Measurements from ENCODE around the gene TFCP2L1.

TFCP2L1 gene

DNA sequence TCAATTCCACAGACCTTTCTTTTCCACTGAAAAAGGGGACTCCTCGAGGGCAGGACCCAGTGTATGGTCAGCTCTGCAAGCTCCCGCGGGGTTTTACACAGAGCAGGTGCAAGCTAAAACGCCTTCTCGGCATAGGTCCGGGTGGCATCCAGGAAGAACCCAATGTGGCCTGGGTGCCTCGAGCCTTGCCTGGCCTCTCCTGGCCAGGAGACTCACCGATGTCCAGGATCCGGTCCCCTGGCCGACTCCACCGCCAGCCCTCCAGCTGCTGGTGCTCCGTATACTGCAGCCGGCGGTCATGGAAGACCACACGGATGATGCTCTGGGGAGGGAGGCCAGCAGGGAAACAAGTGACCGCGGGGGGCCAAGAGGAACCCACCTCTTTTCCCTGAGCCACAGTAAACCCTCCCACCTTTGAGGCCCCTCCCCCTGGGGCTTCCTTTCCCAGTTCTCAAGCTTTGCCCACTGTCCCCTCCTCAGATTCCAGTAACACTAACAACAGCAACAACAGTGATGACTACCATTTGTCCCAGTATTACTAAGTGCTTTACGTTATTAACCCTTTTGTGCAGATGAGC is 36.1 kb downstream of the TFCP2L1 start:
- no peaks in the 10 kb centered on the region for H3K36me3 ChIP-seq (ENCODE audit: control insufficient read depth, insufficient read depth, low read length, severe bottlenecking)
- no peaks in the 10 kb centered on the region for H3K9me3 ChIP-seq (ENCODE audit: control insufficient read depth, low read length)
- DNase-seq (ENCODE audit: low read depth) = no peak
- no peaks in the 10 kb centered on the region for H3K4me1 ChIP-seq (ENCODE audit: control insufficient read depth, insufficient read depth, low read length)
- peaks cover 24% of the 10 kb centered on the region for H3K27me3 ChIP-seq (replicated peaks; ENCODE audit: control insufficient read depth, insufficient read depth, low read length)
- no peak overlapping the region for H3K4me3 ChIP-seq (ENCODE audit: low read length)
- no peak overlapping the region for H3K9ac ChIP-seq (ENCODE audit: low read length)

DNA sequence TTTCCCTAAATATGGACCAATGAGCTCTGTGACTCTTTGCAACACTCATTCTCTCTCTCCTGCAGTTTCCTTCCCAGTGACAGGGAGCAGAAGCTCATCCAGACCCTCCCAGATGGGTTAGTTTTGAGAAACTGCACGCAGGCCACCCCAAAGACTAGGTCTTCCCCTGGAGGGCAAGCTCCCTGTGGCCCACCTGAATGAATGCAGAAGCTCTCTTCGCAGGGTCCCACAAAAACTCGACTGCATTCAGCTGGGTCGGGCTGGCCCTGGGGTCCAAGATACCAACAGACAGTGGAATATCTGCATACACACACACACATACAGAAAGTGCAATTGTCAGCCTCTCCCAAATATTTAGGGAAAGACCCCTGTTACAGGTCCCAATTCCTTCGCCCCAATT is 37.0 kb downstream of the TFCP2L1 start:
- no peaks in the 10 kb centered on the region for H3K36me3 ChIP-seq (ENCODE audit: control insufficient read depth, insufficient read depth, low read length, severe bottlenecking)
- no peaks in the 10 kb centered on the region for H3K4me1 ChIP-seq (ENCODE audit: control insufficient read depth, insufficient read depth, low read length)
- no peak overlapping the region for H3K4me3 ChIP-seq (ENCODE audit: low read length)
- H3K9ac ChIP-seq (ENCODE audit: low read length) = no peak overlapping the region
- H3K27me3 ChIP-seq (replicated peaks; ENCODE audit: control insufficient read depth, insufficient read depth, low read length) = peaks cover 21% of the 10 kb centered on the region
- no peaks in the 10 kb centered on the region for H3K9me3 ChIP-seq (ENCODE audit: control insufficient read depth, low read length)
- no peak for DNase-seq (ENCODE audit: low read depth)

DNA sequence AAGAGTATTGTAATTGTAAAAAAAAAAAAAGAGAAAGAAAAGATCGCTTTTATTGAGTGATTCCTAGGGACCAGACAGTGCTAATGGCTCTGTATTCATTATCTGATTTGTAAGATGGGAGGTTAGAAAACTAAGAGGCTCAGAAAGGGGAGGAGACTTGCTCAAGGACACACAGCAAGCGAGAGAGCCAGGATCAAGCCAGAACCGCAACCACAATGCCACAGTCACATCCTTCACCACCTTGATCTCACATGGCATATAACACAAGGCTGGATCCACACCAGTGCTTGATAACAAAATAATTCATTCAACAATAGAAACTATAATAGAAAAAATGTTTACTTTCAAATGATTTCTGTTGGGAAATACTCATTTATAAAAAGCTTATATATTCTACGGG is 37.5 kb downstream of the TFCP2L1 start:
- H3K9me3 ChIP-seq (ENCODE audit: control insufficient read depth, low read length) = no peaks in the 10 kb centered on the region
- H3K4me1 ChIP-seq (ENCODE audit: control insufficient read depth, insufficient read depth, low read length) = no peaks in the 10 kb centered on the region
- no peak overlapping the region for H3K4me3 ChIP-seq (ENCODE audit: low read length)
- peaks cover 23% of the 10 kb centered on the region for H3K27me3 ChIP-seq (replicated peaks; ENCODE audit: control insufficient read depth, insufficient read depth, low read length)
- H3K9ac ChIP-seq (ENCODE audit: low read length) = no peak overlapping the region
- no peaks in the 10 kb centered on the region for H3K36me3 ChIP-seq (ENCODE audit: control insufficient read depth, insufficient read depth, low read length, severe bottlenecking)
- DNase-seq (ENCODE audit: low read depth) = no peak

DNA sequence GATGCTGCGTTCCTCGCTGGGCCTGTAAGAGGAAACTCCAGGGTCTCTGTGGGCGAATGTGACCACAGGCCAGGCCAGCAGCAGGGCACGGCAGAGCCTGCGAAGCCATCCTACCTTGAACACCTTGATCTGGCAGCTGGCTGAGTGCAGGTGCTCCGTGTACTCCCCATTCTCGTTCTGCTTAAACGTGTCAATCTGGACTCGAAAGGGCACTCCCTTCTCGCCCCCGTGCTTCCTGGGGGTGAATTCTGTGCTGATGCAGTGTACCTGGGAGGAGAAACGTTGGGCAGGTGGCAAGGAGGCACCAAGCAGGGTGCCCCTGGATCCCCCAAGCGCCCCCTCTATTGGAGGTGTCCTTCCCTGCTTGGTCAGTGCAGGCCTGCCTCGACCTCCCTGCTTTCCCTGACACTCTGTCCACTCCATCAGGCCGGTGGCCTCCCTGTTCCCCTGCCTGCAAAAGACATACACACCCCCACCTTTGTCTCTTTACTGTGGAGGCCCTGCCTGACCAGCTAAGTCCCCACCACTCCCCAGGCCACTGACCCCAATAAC is 38.2 kb downstream of the TFCP2L1 start:
- Histone ChIP-seq H3K9ac (ENCODE audit: low read length) (no peak overlapping the region), H3K27me3 (replicated peaks; ENCODE audit: control insufficient read depth, insufficient read depth, low read length) (peaks cover 24% of the 10 kb centered on the region), H3K4me3 (ENCODE audit: low read length) (no peak overlapping the region), H3K9me3 (ENCODE audit: control insufficient read depth, low read length) (no peaks in the 10 kb centered on the region), H3K4me1 (ENCODE audit: control insufficient read depth, insufficient read depth, low read length) (no peaks in the 10 kb centered on the region), H3K36me3 (ENCODE audit: control insufficient read depth, insufficient read depth, low read length, severe bottlenecking) (no peaks in the 10 kb centered on the region)
- no peak for DNase-seq (ENCODE audit: low read depth)

DNA sequence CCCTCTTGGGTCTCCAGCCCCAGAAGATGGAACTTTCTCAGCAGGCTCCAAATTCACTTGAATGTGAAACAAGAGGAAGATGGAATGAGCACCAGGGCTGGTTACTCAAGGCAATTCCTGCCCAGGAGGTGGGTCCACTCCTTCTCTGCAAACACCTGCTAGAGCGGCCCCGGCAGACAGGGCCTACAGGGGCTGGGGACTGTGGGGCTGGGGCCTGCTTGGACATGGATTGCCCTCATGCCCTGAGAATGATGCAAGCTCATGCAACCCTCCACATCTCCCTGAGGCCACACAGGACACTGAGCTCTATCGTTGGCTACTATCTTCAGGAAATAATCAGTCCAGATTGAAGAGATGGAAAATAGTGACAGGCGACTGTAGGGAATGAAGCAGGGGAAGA is 39.1 kb downstream of the TFCP2L1 start:
- no peak for DNase-seq (ENCODE audit: low read depth)
- H3K4me3 ChIP-seq (ENCODE audit: low read length) = no peak overlapping the region
- no peaks in the 10 kb centered on the region for H3K36me3 ChIP-seq (ENCODE audit: control insufficient read depth, insufficient read depth, low read length, severe bottlenecking)
- no peaks in the 10 kb centered on the region for H3K4me1 ChIP-seq (ENCODE audit: control insufficient read depth, insufficient read depth, low read length)
- peaks cover 28% of the 10 kb centered on the region for H3K27me3 ChIP-seq (replicated peaks; ENCODE audit: control insufficient read depth, insufficient read depth, low read length)
- H3K9me3 ChIP-seq (ENCODE audit: control insufficient read depth, low read length) = no peaks in the 10 kb centered on the region
- no peak overlapping the region for H3K9ac ChIP-seq (ENCODE audit: low read length)

DNA sequence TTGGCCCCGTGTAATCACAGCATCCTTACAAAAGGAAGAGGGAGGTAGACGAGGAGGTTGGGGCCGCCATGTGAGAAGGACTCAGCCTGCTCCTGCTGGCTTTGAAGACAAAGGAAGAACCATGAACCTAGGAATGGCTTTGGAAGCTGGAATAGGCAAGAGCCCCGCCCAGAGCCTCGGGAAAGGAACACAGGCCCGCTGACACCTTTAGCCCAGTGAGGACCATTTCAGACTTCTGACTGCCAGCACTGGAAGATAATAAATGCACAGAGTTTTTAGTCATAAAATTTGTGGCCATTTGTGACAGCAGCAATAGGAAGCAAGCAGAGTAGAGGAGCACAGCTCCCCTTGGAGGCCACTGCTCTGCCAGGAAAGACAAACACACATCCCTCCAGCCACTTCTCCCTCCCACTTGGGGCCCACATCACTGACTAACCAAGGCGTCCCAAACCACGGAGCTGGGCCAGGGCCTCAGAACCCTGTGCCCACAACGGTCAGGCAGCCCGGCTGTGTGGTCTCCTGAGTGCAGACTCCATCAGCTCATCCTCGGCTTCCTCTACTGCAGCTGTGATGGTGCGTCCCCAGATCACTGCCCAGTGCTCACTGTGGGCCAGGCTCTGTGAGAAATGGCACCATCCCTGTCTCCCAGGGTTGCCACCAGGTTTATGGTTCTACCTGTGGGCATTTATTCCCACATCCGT is 39.7 kb downstream of the TFCP2L1 start:
- Histone ChIP-seq H3K27me3 (replicated peaks; ENCODE audit: control insufficient read depth, insufficient read depth, low read length) (peaks cover 35% of the 10 kb centered on the region), H3K36me3 (ENCODE audit: control insufficient read depth, insufficient read depth, low read length, severe bottlenecking) (no peaks in the 10 kb centered on the region), H3K9ac (ENCODE audit: low read length) (no peak overlapping the region), H3K4me3 (ENCODE audit: low read length) (no peak overlapping the region), H3K9me3 (ENCODE audit: control insufficient read depth, low read length) (no peaks in the 10 kb centered on the region), H3K4me1 (ENCODE audit: control insufficient read depth, insufficient read depth, low read length) (no peaks in the 10 kb centered on the region)
- DNase-seq (ENCODE audit: low read depth) = no peak

DNA sequence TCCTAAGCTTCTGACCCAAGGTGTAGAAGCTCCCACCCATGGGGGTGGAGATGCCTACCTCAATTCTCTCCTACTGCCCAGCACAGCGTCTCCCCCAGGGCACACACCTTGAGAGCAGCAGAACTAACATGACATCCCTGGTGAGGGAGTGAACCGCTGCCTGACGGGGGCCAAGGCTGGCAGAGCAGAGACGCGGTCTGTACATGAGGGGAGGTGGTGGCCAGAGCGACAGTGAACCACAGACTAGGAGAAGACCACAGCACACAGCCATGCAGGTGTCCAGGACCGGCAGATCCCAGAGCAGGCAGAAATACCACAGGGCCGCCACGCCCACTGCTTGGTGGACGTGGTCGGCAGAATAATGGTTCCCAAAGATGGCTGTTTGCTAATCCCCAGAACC is 40.4 kb downstream of the TFCP2L1 start:
- Histone ChIP-seq H3K36me3 (ENCODE audit: control insufficient read depth, insufficient read depth, low read length, severe bottlenecking) (no peaks in the 10 kb centered on the region), H3K9me3 (ENCODE audit: control insufficient read depth, low read length) (no peaks in the 10 kb centered on the region), H3K9ac (ENCODE audit: low read length) (no peak overlapping the region), H3K27me3 (replicated peaks; ENCODE audit: control insufficient read depth, insufficient read depth, low read length) (peaks cover 41% of the 10 kb centered on the region), H3K4me1 (ENCODE audit: control insufficient read depth, insufficient read depth, low read length) (no peaks in the 10 kb centered on the region), H3K4me3 (ENCODE audit: low read length) (no peak overlapping the region)
- DNase-seq (ENCODE audit: low read depth) = no peak

DNA sequence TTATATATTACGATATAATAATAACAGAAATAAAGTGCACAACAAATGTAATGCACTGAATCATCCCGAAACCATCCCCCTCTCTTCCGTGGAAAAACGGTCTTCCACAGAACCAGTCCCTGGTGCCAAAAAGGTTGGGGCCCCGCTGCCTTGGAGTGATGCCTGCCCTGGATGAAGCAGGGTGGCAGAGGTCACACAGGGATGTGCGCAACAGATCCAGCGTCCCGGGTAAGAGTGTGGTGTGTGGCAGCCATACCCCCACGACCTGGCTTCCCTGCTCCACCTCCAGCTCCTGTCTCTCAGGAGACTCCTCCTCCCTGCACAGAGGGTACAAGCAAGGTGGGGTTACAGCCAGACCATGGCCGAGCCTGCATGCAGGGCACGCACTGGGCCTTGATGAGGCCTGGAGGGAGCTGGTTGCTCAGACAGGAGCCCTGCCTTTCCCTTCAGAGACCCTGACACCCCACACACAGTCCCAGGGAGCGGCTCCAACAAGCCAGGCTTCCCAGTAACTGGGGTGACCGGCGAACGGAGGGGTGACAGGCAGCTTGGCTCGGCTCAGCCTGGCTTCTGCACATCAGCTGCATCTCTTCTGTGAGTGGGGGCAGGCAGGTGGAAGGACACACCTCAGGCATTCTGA is 41.1 kb downstream of the TFCP2L1 start:
- Histone ChIP-seq H3K9me3 (ENCODE audit: control insufficient read depth, low read length) (no peaks in the 10 kb centered on the region), H3K36me3 (ENCODE audit: control insufficient read depth, insufficient read depth, low read length, severe bottlenecking) (no peaks in the 10 kb centered on the region), H3K4me1 (ENCODE audit: control insufficient read depth, insufficient read depth, low read length) (no peaks in the 10 kb centered on the region), H3K9ac (ENCODE audit: low read length) (no peak overlapping the region), H3K27me3 (replicated peaks; ENCODE audit: control insufficient read depth, insufficient read depth, low read length) (peaks cover 46% of the 10 kb centered on the region), H3K4me3 (ENCODE audit: low read length) (no peak overlapping the region)
- DNase-seq (ENCODE audit: low read depth) = no peak

DNA sequence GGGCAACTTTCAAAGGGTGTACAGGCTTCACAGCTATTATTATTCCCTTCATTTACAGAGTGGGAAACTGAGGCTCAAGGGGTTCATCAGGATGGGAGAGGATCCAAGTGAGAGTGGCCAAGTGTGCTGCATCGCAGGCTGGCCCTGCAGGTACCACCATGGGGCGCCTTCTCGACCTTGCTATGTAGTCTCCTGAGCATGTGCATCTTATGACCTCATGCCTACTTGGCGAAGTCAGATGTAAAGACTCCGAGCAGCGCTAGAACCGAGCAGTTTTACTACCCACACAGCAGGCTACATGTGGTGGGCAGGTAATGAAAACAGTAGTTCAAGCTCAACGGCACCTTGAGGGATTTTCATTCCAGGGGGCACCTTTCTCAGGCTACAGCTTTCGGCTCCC is 42.0 kb downstream of the TFCP2L1 start:
- no peak overlapping the region for H3K9ac ChIP-seq (ENCODE audit: low read length)
- no peak overlapping the region for H3K4me3 ChIP-seq (ENCODE audit: low read length)
- DNase-seq (ENCODE audit: low read depth) = no peak
- H3K4me1 ChIP-seq (ENCODE audit: control insufficient read depth, insufficient read depth, low read length) = no peaks in the 10 kb centered on the region
- no peaks in the 10 kb centered on the region for H3K36me3 ChIP-seq (ENCODE audit: control insufficient read depth, insufficient read depth, low read length, severe bottlenecking)
- H3K9me3 ChIP-seq (ENCODE audit: control insufficient read depth, low read length) = no peaks in the 10 kb centered on the region
- H3K27me3 ChIP-seq (replicated peaks; ENCODE audit: control insufficient read depth, insufficient read depth, low read length) = peaks cover 45% of the 10 kb centered on the region

DNA sequence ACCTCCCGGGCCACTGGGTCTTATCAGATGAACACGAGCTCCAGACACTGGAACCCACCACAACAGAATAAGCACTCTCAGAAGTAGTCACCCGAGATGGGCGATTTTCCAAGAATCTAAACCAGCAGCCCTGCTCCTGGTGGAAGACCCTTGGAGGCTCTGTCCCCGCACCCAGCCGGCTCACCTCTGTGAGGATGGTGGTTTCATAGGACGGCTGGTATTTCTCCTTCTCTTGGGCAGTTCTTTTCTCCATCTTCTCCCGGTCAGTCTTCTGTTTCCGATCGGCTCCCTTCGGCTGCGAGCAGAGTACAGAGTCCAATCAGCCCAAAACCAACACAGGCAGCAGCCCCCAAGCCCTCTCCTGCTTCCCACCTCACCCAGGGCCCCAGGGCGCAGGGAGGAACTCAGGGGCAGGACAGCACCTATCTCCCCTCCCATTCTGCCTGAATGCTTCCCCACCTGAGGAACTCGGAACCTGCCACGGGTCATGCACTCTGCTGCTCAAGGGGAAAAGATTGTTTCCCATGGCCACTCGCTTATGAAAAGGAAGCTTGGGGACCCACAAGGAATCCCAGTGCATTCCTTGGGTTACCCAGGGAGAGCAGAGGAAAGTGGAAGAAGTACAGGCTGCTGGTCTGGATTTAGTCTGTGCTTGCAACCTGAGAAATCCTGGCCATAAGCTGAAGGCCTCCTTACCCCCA is 42.7 kb downstream of the TFCP2L1 start:
- Histone ChIP-seq H3K9me3 (ENCODE audit: control insufficient read depth, low read length) (no peaks in the 10 kb centered on the region), H3K27me3 (replicated peaks; ENCODE audit: control insufficient read depth, insufficient read depth, low read length) (peaks cover 50% of the 10 kb centered on the region), H3K36me3 (ENCODE audit: control insufficient read depth, insufficient read depth, low read length, severe bottlenecking) (no peaks in the 10 kb centered on the region), H3K4me3 (ENCODE audit: low read length) (no peak overlapping the region), H3K4me1 (ENCODE audit: control insufficient read depth, insufficient read depth, low read length) (no peaks in the 10 kb centered on the region), H3K9ac (ENCODE audit: low read length) (no peak overlapping the region)
- DNase-seq (ENCODE audit: low read depth) = no peak

DNA sequence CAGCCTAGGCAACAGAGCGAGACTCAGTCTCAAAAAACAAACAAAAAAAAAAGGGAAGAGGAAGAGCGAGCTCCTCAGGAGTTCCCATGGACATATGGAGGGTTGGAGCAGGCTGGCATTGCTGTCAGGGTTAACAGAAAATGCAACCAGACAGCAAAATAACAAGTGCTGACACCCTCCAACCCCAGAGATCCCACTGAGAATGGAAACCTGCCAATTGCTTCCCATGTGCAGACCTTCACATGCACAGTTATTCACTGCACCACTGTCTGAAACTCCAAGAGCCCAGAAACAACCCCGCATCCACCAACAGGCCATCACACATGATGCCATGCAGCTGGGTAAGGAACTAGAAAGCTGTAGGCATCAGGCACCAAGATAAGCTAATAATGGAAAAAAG is 43.5 kb downstream of the TFCP2L1 start:
- Histone ChIP-seq H3K4me3 (ENCODE audit: low read length) (no peak overlapping the region), H3K9me3 (ENCODE audit: control insufficient read depth, low read length) (no peaks in the 10 kb centered on the region), H3K9ac (ENCODE audit: low read length) (no peak overlapping the region), H3K36me3 (ENCODE audit: control insufficient read depth, insufficient read depth, low read length, severe bottlenecking) (no peaks in the 10 kb centered on the region), H3K27me3 (replicated peaks; ENCODE audit: control insufficient read depth, insufficient read depth, low read length) (peaks cover 53% of the 10 kb centered on the region), H3K4me1 (ENCODE audit: control insufficient read depth, insufficient read depth, low read length) (no peaks in the 10 kb centered on the region)
- no peak for DNase-seq (ENCODE audit: low read depth)

All from adipocyte (in vitro differentiated cells).